Hepatic stellate cell (primary cell): Measurements from ENCODE around the gene HBQ1.
"Not testable (repeated sequence)": the region's sequence is repeated elsewhere in the genome, so short reads cannot be mapped to it uniquely, and the experiment has no call there.

Source experiments
- DNase-seq: peaks from one replicate; pipeline ENCODE4 v3.0.0; 2011; ENCODE audit warnings: low spot score

Gene HBQ1

GRCh38 chr16:176477-177382 lies 3.5 kb upstream of the HBQ1 start, which contains the start of gene HBA1:
TSS of gene HBA1 (plus strand) at chr16:176680. CDS start at chr16:176717, 37 bp downstream.
- not testable (repeated sequence) for DNase-seq

GRCh38 chr16:177394-177822 lies 2.9 kb upstream of the HBQ1 start:
- no peak for DNase-seq

GRCh38 chr16:177981-178667 lies 2.1 kb upstream of the HBQ1 start:
- no peak for DNase-seq

GRCh38 chr16:178668-179015 lies 1.6 kb upstream of the HBQ1 start:
- no peak for DNase-seq

GRCh38 chr16:179211-180092 lies 807 bp upstream of the HBQ1 start:
- no peak for DNase-seq

- peak; percentile 92 for DNase-seq
Measured at GRCh38 chr16:180681-181564, 664 bp downstream of the HBQ1 start.

- DNase-seq = no peak
Measured at GRCh38 chr16:181565-182021, 1.3 kb downstream of the HBQ1 start.

GRCh38 chr16:183005-183404 lies 2.7 kb downstream of the HBQ1 start:
- DNase-seq = no peak

- no peak for DNase-seq
Measured at GRCh38 chr16:185213-185612, 5.0 kb downstream of the HBQ1 start.

- DNase-seq = no peak
Measured at GRCh38 chr16:185691-186090, 5.4 kb downstream of the HBQ1 start.

GRCh38 chr16:187330-187729 lies 7.1 kb downstream of the HBQ1 start:
- DNase-seq = no peak

GRCh38 chr16:188674-189073 lies 8.4 kb downstream of the HBQ1 start:
- DNase-seq = no peak

- DNase-seq = no peak
Measured at GRCh38 chr16:189604-190186, 9.4 kb downstream of the HBQ1 start.

GRCh38 chr16:191831-192230 lies 11.6 kb downstream of the HBQ1 start:
- DNase-seq = no peak

GRCh38 chr16:192686-193085 lies 12.4 kb downstream of the HBQ1 start:
- no peak for DNase-seq

- no peak for DNase-seq
Measured at GRCh38 chr16:193441-193840, 13.2 kb downstream of the HBQ1 start.

GRCh38 chr16:194516-194915 lies 14.3 kb downstream of the HBQ1 start:
- no peak for DNase-seq

- DNase-seq = no peak
Measured at GRCh38 chr16:200388-200787, 20.1 kb downstream of the HBQ1 start.

GRCh38 chr16:203246-203645 lies 23.0 kb downstream of the HBQ1 start:
- DNase-seq = no peak

GRCh38 chr16:204046-204445 lies 23.8 kb downstream of the HBQ1 start:
- not testable (repeated sequence) for DNase-seq

GRCh38 chr16:209359-209758 lies 29.1 kb downstream of the HBQ1 start:
- not testable (repeated sequence) for DNase-seq
